IPS-18a (cell line): ENCODE data around the gene FAM78B.
A peak's percentile ranks its signal among the peaks of the same experiment; 100 is the strongest.

Source experiments
- H3K27ac ChIP-seq: one replicate; pipeline ENCODE4 v1.5.1; 2013; ENCODE audit warnings: low read length
- H3K27me3 ChIP-seq: one replicate; pipeline ENCODE4 v1.6.1; 2013; ENCODE audit warnings: mild to moderate bottlenecking, low read length; ENCODE audit not compliant: control insufficient read depth, insufficient read depth
- H3K36me3 ChIP-seq: one replicate; pipeline ENCODE4 v1.6.1; 2013; ENCODE audit warnings: low read depth, low read length; ENCODE audit not compliant: control insufficient read depth
- H3K4me1 ChIP-seq: one replicate; pipeline ENCODE4 v1.6.1; 2013; ENCODE audit warnings: low read depth, low read length; ENCODE audit not compliant: control insufficient read depth
- H3K4me3 ChIP-seq: one replicate; pipeline ENCODE4 v1.5.1; 2013; ENCODE audit warnings: low read length
- H3K9ac ChIP-seq: one replicate; pipeline ENCODE4 v1.6.1; 2013; ENCODE audit warnings: mild to moderate bottlenecking, low read length, moderate library complexity
- H3K9me3 ChIP-seq: one replicate; pipeline ENCODE4 v1.6.1; 2013; ENCODE audit warnings: low read depth, low read length; ENCODE audit not compliant: control insufficient read depth

Gene FAM78B

GRCh38 chr1:166166698-166167571, at the start of gene FAM78B:
Gene FAM78B (minus strand): TSS chr1:166167001. CDS start chr1:166166248, 753 bp downstream.
- Histone ChIP-seq H3K9ac (no peak within 1 kb of the TSS), H3K9me3 (no peaks in the 10 kb centered on the region), H3K36me3 (no peaks in the 10 kb centered on the region), H3K4me3 (peak within 1 kb of the TSS; percentile 69), H3K27ac (no peak within 1 kb of the TSS), H3K4me1 (peaks cover 9% of the 10 kb centered on the region), H3K27me3 (peaks cover 57% of the 10 kb centered on the region)

DNA sequence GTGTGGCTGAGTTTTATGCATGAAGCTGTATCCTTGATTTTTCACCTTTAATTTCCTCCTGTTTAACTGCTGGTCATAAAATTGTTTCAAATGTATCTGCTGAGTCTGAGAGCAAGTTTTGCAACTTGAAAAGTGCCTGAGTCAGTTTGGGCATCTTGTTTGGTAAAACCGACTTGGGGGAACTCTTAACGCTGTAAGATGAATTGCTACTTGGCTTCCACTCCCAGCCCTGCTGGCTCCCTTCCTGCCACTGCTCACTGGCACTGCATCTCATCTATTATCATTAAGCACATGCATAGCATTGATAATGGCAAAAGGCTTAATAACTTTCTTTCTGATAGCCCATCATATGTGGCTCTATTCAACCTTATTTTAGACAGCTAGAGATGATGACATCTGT, 35.7 kb upstream of the FAM78B start:
- Histone ChIP-seq H3K4me1 (no peaks in the 10 kb centered on the region), H3K27ac (no peak overlapping the region), H3K4me3 (no peak overlapping the region), H3K9ac (no peak overlapping the region), H3K27me3 (no peaks in the 10 kb centered on the region), H3K36me3 (no peaks in the 10 kb centered on the region), H3K9me3 (no peaks in the 10 kb centered on the region)

DNA sequence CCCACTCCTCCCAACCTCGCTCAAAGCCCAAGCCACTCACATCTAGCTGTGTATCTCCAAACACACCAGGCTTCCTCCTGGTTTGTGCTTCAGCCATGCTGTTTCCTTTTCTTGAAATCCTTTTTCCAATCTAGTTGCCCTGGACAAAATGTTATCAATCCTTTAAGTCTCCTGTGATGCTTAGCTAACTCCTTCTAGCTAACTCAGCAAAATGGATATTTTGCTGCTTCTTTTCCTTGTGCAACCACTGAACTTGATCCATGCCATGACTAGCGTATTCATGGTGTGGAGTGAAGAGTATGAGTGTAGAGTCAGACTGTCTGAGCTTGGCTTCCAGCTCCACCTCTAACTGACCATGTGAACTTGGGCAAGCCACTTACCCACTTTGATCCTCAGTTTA, 33.9 kb upstream of the FAM78B start:
- Histone ChIP-seq H3K9ac (no peak overlapping the region), H3K4me1 (no peaks in the 10 kb centered on the region), H3K27ac (no peak overlapping the region), H3K9me3 (no peaks in the 10 kb centered on the region), H3K27me3 (no peaks in the 10 kb centered on the region), H3K36me3 (no peaks in the 10 kb centered on the region), H3K4me3 (no peak overlapping the region)

GRCh38 chr1:166197597-166197996, 30.8 kb upstream of the FAM78B start:
- Histone ChIP-seq H3K4me3 (no peak overlapping the region), H3K36me3 (no peaks in the 10 kb centered on the region), H3K27ac (no peak overlapping the region), H3K27me3 (no peaks in the 10 kb centered on the region), H3K9ac (no peak overlapping the region), H3K4me1 (no peaks in the 10 kb centered on the region), H3K9me3 (no peaks in the 10 kb centered on the region)

GRCh38 chr1:166197141-166197540, 30.3 kb upstream of the FAM78B start:
- no peaks in the 10 kb centered on the region for H3K4me1 ChIP-seq
- H3K4me3 ChIP-seq: no peak overlapping the region
- H3K27ac ChIP-seq: no peak overlapping the region
- H3K9ac ChIP-seq: no peak overlapping the region
- no peaks in the 10 kb centered on the region for H3K9me3 ChIP-seq
- H3K36me3 ChIP-seq: no peaks in the 10 kb centered on the region
- no peaks in the 10 kb centered on the region for H3K27me3 ChIP-seq

DNA sequence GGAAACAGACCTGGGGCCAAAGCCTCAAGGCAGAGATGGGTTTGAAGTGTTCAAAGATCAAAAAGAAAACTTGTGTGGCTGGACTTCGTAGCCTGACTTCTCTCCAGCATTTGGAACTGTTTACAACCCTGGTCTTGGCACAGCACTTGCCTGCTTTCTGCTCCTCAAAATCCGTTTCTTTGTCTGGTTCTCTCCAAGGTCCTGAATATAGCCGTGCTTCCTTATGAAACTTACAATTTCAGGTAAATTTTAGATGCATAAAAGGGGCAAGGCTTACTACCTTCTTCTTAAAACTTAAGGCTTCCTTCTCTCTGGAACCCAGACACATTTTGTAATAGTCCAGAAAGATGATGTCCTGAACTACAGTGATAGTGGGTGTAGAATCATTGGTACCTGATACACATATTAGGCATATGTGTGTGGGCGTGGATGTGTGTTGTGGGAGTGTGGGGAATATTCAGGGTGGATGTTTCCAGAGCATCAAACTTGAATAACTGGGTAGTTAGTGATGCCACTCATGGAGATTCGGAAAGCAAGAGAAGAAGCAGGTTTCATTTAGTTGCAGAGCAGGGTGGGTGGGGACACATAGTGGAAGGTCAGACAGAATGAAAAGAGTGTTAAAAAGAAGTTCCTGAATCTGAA, 26.4 kb upstream of the FAM78B start:
- no peak overlapping the region for H3K27ac ChIP-seq
- no peak overlapping the region for H3K9ac ChIP-seq
- H3K36me3 ChIP-seq: no peaks in the 10 kb centered on the region
- H3K4me3 ChIP-seq: no peak overlapping the region
- no peaks in the 10 kb centered on the region for H3K9me3 ChIP-seq
- H3K27me3 ChIP-seq: no peaks in the 10 kb centered on the region
- H3K4me1 ChIP-seq: no peaks in the 10 kb centered on the region

GRCh38 chr1:166190400-166190799, 23.6 kb upstream of the FAM78B start:
- H3K9me3 ChIP-seq: no peaks in the 10 kb centered on the region
- H3K27ac ChIP-seq: no peak overlapping the region

GRCh38 chr1:166189126-166189525, 22.3 kb upstream of the FAM78B start:
- Histone ChIP-seq H3K36me3 (no peaks in the 10 kb centered on the region), H3K27me3 (no peaks in the 10 kb centered on the region), H3K4me1 (no peaks in the 10 kb centered on the region), H3K4me3 (no peak overlapping the region), H3K9me3 (no peaks in the 10 kb centered on the region), H3K9ac (no peak overlapping the region), H3K27ac (no peak overlapping the region)

More at GRCh38 chr1:166190400-166190799, 23.6 kb upstream of the FAM78B start:
- Histone ChIP-seq H3K36me3 (no peaks in the 10 kb centered on the region), H3K4me3 (no peak overlapping the region), H3K27me3 (no peaks in the 10 kb centered on the region), H3K4me1 (no peaks in the 10 kb centered on the region), H3K9ac (no peak overlapping the region)

- no peaks in the 10 kb centered on the region for H3K9me3 ChIP-seq
- H3K27ac ChIP-seq: no peak overlapping the region
- H3K27me3 ChIP-seq: no peaks in the 10 kb centered on the region
- H3K4me3 ChIP-seq: no peak overlapping the region
- H3K9ac ChIP-seq: no peak overlapping the region
- H3K4me1 ChIP-seq: peaks cover 3% of the 10 kb centered on the region
- H3K36me3 ChIP-seq: no peaks in the 10 kb centered on the region
These were observed 18.7 kb upstream of the FAM78B start for GRCh38 chr1:166185526-166185925.

DNA sequence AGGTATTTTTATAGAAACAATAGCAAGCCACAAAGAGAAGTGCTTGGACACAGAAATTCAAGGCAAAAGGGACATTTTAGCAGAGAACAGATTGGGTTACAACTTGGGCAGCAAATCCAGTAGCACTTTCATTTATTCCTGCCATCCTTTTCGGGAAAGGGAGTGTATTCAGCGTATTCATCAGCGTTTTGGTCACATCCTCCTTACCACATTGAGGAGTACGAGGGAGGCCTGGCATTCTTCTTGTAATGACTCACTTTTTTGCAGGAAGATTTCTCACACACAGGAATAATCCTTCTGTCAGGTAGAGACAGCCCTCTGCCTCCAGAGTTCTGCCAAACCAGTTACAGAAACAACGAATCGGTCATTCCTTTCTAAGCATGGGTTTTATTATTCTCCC, 18.1 kb upstream of the FAM78B start:
- Histone ChIP-seq H3K9me3 (no peaks in the 10 kb centered on the region), H3K4me3 (no peak overlapping the region), H3K4me1 (peaks cover 3% of the 10 kb centered on the region), H3K36me3 (no peaks in the 10 kb centered on the region), H3K27ac (no peak overlapping the region), H3K27me3 (no peaks in the 10 kb centered on the region), H3K9ac (no peak overlapping the region)

GRCh38 chr1:166184012-166184411, 17.2 kb upstream of the FAM78B start:
- Histone ChIP-seq H3K9ac (no peak overlapping the region), H3K4me3 (no peak overlapping the region), H3K27me3 (no peaks in the 10 kb centered on the region), H3K9me3 (no peaks in the 10 kb centered on the region), H3K4me1 (peaks cover 3% of the 10 kb centered on the region), H3K27ac (no peak overlapping the region), H3K36me3 (no peaks in the 10 kb centered on the region)

DNA sequence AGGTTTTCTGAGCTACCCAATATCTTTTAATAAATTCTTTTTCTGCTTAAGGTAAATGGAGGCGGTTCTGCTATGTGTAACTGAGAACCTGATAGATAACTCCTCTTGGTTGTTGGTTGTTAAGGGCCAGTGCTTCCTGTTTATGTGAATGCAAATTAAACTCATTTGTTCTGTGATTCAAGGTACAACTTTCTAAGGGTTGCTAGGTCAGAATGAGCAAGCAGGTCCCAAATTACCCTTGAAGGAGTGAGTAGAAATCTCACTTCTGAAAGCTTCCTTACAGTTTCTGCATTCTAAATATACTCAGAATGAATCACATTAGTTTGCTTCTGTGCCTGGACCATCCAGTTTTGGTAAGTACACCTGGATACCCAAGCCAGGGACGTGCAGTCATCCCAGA, 15.5 kb upstream of the FAM78B start:
- H3K27ac ChIP-seq: no peak overlapping the region
- peaks cover 7% of the 10 kb centered on the region for H3K4me1 ChIP-seq
- H3K27me3 ChIP-seq: no peaks in the 10 kb centered on the region
- no peak overlapping the region for H3K4me3 ChIP-seq
- no peaks in the 10 kb centered on the region for H3K36me3 ChIP-seq
- H3K9ac ChIP-seq: no peak overlapping the region
- no peaks in the 10 kb centered on the region for H3K9me3 ChIP-seq
